Vagina (tissue), 2 donors: Measurements from ENCODE around the gene REXO5. TPM values are rescaled to one million over a fixed set of nuclear protein-coding genes. Genes with fewer than 3 reads are reported as not detected.
A peak's percentile ranks its signal among the peaks of the same experiment; 100 is the strongest.

Experiments
- DNase-seq, 2 donors: peaks; one replicate each; pipeline ENCODE4 v3.0.0-alpha.2; 2017; ENCODE audit errors: extremely low spot score in 2 of 2
- H3K27ac ChIP-seq: fragments of 200-600 bp; sonication (generic); one replicate; pipeline ENCODE4 v1.5.1; 2019
- H3K27me3 ChIP-seq: fragments of 200-600 bp; sonication (generic); one replicate; pipeline ENCODE4 v1.5.1; 2019
- H3K36me3 ChIP-seq, 2 donors: fragments of 200-600 bp; sonication (generic); one replicate each; pipeline ENCODE4 v1.5.1; 2017 to 2019
- H3K4me1 ChIP-seq: fragments of 200-600 bp; sonication (generic); one replicate; pipeline ENCODE4 v1.5.1; 2019
- H3K4me3 ChIP-seq, 2 donors: fragments of 200-600 bp; sonication (generic); 1 replicate in 1 of 2; 2 replicates in 1 of 2; pipeline ENCODE4 v1.5.1; 2016 to 2019
- H3K9me3 ChIP-seq: fragments of 200-600 bp; sonication (generic); one replicate; pipeline ENCODE4 v1.5.1; 2019
- CTCF ChIP-seq, 3 experiments: fragments of 450-650 bp in 2 of 3; fragments of 200-600 bp in 1 of 3; sonication (generic) in 1 of 3; IDR thresholded peaks; one replicate each; pipeline ENCODE4 v1.5.1; 2017 to 2019; ENCODE audit warnings: antibody characterized with exemption in 3 of 3, mild to moderate bottlenecking in 2 of 3, moderate library complexity in 2 of 3
- POLR2A ChIP-seq, 2 donors: fragments of 450-650 bp; IDR thresholded peaks; one replicate each; pipeline ENCODE4 v1.6.1; 2017; ENCODE audit warnings: antibody characterized with exemption in 2 of 2, mild to moderate bottlenecking in 2 of 2, moderate library complexity in 2 of 2
- POLR2AphosphoS5 ChIP-seq, 2 donors: sonication (generic); formaldehyde crosslinking; IDR thresholded peaks; one replicate each; pipeline ENCODE4 v1.9.0; 2017; ENCODE audit warnings: antibody characterized with exemption in 2 of 2, mild to moderate bottlenecking in 2 of 2, low read depth in 1 of 2; ENCODE audit not compliant: insufficient read depth in 1 of 2
- intact Hi-C: fragments of 100-400 bp; cut with DNase I; formaldehyde crosslinking; loops from one replicate; pipeline ENCODE4 v1.15.1; 2023
- total RNA-seq: library from RNA; depleted of rRNA; stranded (reverse); fragments of >200 nt; gene quantifications from one replicate; pipeline ENCODE4 v1.2.3, GENCODE V29; 2016

REXO5 gene
- total RNA-seq, 1 donor from 2014 or later = 3.7 TPM

- intact Hi-C loops = no loop called here
- DNase-seq = no peak
- Histone ChIP-seq H3K9me3 (no peaks in the 10 kb centered on the region), H3K4me3 (no peak overlapping the region), H3K36me3 (peaks cover 0 to 2% of the 10 kb centered on the region in 2 donors), H3K27ac (no peak overlapping the region), H3K27me3 (no peaks in the 10 kb centered on the region), H3K4me1 (peaks cover 33% of the 10 kb centered on the region)
- TF ChIP-seq POLR2AphosphoS5 (IDR thresholded peaks at IDR 0.05; ENCODE audit: insufficient read depth in 1 of 2, low read depth in 1 of 2) (no peak), CTCF (IDR thresholded peaks at IDR 0.05) (no peak), POLR2A (IDR thresholded peaks at IDR 0.05) (no peak)
Observed at GRCh38 chr16:20887207-20887606, 80.9 kb downstream of the REXO5 start.

DNA sequence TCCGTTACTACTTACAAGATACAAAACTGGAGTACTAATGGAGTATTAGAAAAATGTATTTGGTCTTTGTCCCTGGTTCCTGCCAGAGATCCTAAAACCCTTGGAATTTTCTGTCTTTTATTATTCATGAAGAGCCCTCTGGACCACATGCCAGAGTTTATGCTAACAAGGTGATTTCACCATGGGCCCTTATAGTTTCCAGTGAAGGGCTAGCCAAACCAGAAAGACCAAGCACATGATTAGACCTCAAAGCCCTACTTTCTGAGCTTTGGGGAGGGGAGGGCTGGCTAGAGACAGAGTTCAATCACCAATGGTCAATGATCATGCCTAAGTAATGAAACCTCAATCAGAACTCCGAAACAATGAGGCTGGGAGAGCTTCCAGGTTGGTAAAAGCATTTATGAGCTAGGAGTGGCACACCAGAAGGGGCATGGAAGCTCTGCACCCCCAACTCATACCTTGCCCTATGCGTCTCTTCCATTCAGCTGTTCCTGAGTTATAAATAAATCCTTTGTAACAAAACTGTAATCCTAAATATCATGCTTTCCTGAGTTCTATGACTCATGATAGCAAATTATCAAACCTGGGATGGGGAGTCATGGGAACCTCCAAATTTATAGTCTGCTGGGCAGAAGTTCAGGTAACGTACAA lies 83.4 kb downstream of the REXO5 start:
- Histone ChIP-seq H3K9me3 (no peaks in the 10 kb centered on the region), H3K4me3 (no peak overlapping the region), H3K27me3 (no peaks in the 10 kb centered on the region), H3K36me3 (peaks cover 0 to 9% of the 10 kb centered on the region in 2 donors), H3K27ac (no peak overlapping the region), H3K4me1 (peaks cover 9% of the 10 kb centered on the region)
- intact Hi-C loops = no loop called here
- TF ChIP-seq POLR2A (IDR thresholded peaks at IDR 0.05) (no peak), POLR2AphosphoS5 (IDR thresholded peaks at IDR 0.05; ENCODE audit: insufficient read depth in 1 of 2, low read depth in 1 of 2) (no peak), CTCF (IDR thresholded peaks at IDR 0.05) (no peak)
- DNase-seq = no peak

DNA sequence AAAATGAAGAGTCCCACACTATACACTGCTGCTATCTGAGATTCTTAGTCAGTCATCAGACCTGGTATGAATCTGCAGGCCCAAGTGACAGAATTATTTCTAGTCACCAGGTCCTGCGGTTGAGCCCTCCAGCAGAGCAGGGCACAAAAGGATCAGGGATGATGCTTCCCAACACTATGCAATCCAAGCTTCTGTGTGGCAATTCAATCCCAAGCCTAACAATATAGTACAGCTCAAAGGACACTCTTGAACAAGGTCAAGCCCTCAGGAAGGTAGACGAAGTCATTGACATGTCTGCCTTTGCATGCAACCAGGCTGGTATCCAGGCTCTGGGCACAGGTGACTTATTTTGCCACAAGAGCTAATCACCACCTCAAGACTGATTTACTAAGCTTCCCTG lies 88.1 kb downstream of the REXO5 start:
- no peak overlapping the region for H3K27ac ChIP-seq
- no peaks in the 10 kb centered on the region for H3K27me3 ChIP-seq
- TF ChIP-seq CTCF (IDR thresholded peaks at IDR 0.05) (no peak), POLR2AphosphoS5 (IDR thresholded peaks at IDR 0.05; ENCODE audit: insufficient read depth in 1 of 2, low read depth in 1 of 2) (no peak), POLR2A (IDR thresholded peaks at IDR 0.05) (no peak)
- H3K9me3 ChIP-seq = no peaks in the 10 kb centered on the region
- DNase-seq = no peak
- H3K4me1 ChIP-seq = peaks cover 35% of the 10 kb centered on the region
- intact Hi-C loops = no loop called here
- no peak overlapping the region for H3K4me3 ChIP-seq
- peaks cover 0 to 16% of the 10 kb centered on the region in 2 donors for H3K36me3 ChIP-seq

DNA sequence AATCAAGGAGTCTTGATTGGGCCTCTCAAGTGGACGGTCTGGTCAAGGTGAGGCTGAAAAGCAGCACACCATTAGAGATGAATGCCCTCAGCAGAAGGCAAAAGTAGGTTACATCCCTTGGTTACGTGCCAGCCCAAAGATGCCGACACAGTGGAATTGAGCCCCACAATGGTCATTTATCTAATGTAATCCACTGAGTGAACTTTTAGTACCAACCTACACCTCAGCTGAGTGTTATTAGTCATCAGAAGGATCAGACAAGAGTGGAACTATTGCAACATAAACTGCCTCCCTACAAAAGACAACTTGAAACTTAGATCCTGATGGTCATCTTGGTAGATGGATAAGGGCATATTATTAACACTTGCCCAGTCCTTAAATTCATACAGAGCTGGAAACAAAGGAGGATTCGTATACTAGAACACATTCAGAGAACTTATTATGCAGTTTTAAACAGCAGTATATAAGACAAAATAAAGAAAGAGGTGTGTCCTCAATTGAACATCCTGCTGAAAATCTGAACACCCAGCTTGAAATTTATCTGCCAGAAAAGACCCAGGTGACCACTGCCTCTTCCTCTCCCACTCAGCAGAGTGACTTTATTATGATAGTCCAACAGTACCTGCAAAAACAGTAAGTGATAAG lies 91.0 kb downstream of the REXO5 start:
- no peak for DNase-seq
- TF ChIP-seq CTCF (IDR thresholded peaks at IDR 0.05) (no peak), POLR2A (IDR thresholded peaks at IDR 0.05) (no peak), POLR2AphosphoS5 (IDR thresholded peaks at IDR 0.05; ENCODE audit: insufficient read depth in 1 of 2, low read depth in 1 of 2) (peak in 1 of 2 donors; percentile 33)
- H3K36me3 ChIP-seq = peaks cover 0 to 12% of the 10 kb centered on the region in 2 donors
- intact Hi-C loops = no loop called here
- H3K9me3 ChIP-seq = no peaks in the 10 kb centered on the region
- no peaks in the 10 kb centered on the region for H3K27me3 ChIP-seq
- H3K4me3 ChIP-seq = no peak overlapping the region
- H3K27ac ChIP-seq = peak overlapping the region; percentile 37
- H3K4me1 ChIP-seq = peaks cover 40% of the 10 kb centered on the region

DNA sequence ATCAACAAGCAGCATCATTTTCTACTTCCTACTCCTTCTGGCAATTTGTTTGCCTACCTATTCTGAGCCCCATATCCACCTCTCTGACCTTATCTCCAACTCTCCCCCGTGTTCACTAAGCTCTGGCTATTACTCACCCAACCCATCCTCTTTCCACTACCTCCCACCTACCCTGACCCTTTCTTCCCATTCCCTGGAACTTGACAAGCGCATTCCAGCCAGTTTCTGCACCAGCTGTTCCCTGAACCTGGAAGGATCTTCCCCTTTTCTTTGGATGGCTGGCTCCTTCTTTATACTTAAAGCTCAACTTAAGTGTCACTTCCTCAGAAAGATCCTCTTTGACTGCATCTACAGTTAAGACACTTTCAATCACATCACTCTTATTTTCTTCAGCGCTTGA lies 91.6 kb downstream of the REXO5 start:
- Histone ChIP-seq H3K4me3 (peak overlapping the region in 1 of 2 donors; percentile 68), H3K4me1 (peaks cover 45% of the 10 kb centered on the region), H3K27me3 (no peaks in the 10 kb centered on the region), H3K36me3 (peaks cover 0 to 11% of the 10 kb centered on the region in 2 donors), H3K9me3 (no peaks in the 10 kb centered on the region), H3K27ac (peak overlapping the region; percentile 37)
- no peak for DNase-seq
- intact Hi-C loops = no loop called here
- TF ChIP-seq POLR2A (IDR thresholded peaks at IDR 0.05) (no peak), CTCF (IDR thresholded peaks at IDR 0.05) (no peak), POLR2AphosphoS5 (IDR thresholded peaks at IDR 0.05; ENCODE audit: insufficient read depth in 1 of 2, low read depth in 1 of 2) (no peak)
